ENCODE results near the gene TP73. TPM values are rescaled to one million over a fixed set of nuclear protein-coding genes. Genes with fewer than 3 reads are reported as not detected.

TP73 gene
- total RNA-seq, 2 donors from 2014 or later, result 0.31 TPM; not detected in 1

DNA sequence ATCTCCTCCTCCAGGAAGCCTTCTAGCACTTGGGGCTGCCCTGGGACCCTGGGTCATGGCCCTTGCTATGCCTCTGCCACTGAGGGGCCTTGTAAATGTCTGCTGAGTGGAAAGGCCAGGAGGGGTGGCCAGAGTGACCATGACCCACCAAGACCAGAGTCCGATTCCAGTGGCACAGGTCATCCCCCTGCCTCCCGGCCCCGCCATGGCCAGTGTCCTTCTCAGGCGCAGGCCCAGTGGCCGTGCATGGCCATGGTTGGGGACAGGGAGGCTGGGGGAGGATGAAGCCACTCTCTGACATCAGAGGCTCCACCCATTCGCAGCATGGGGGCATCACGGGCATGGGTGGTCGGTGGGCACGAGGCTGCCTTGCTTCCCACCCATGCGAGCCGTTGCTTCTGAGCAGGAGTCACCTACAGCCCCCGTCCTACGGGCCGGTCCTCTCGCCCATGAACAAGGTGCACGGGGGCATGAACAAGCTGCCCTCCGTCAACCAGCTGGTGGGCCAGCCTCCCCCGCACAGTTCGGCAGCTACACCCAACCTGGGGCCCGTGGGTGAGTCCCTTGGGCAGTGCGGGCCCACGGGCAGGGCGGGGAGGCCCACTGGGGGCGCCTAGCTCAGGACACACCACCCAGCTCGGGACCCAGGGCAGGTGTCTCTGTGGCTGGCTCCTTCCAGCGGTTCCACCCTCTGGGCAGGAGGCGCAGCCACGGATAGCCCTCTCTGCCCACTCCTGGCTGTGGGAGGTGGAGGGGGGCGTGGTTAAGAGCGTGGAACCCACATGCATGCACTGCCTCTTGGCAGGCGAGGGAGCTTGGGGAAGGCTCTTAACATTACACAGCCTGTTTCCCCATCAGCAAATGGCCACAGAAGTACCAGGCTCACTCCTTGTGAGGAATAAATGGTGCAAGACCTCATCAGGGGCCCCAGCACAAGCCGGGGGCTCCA lies 77.6 kb downstream of the TP73 start:
- peaks cover 9% of the 10 kb centered on the region for H3K27me3 Mint-ChIP-seq
- no peak overlapping the region for H3K4me3 Mint-ChIP-seq
- ATAC-seq (no peak), DNase-seq (no peak)
- no peaks in the 10 kb centered on the region for H3K4me1 Mint-ChIP-seq
- no peaks in the 10 kb centered on the region for H3K9me3 ChIP-seq (ENCODE audit: control insufficient read depth, low read length, poor library complexity, severe bottlenecking)
- H3K27ac Mint-ChIP-seq, result no peak overlapping the region
- H3K36me3 Mint-ChIP-seq (ENCODE audit: low read depth), result no peaks in the 10 kb centered on the region

DNA sequence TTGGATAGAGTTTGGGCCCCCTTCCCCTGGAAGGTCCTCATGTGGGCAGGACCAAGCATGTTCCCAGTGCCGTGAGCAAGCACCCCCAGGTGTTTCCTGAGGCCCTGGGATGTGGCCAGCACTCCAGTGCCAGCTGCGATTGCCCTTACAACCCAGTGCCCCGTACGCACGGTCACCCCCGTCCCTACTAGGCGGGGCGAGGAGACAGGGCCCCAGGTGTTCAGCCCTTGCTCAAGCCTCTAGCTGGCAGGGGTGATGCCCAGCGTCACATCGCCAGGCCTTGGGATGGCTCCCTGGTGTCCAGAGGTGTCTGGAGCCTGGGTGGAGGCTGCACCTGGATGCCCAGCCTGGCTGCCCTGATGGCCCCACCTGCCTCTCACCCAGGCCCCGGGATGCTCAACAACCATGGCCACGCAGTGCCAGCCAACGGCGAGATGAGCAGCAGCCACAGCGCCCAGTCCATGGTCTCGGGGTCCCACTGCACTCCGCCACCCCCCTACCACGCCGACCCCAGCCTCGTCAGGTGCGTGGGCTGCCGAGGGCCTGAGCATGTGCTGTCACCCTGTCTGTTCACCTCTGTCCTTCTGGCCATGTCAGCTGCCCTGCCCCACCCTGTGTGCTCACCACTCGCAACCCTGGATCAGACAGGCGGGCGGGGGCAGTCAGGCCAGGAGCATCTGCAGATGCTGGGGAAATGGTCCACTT lies 78.4 kb downstream of the TP73 start:
- no peak overlapping the region for H3K27ac Mint-ChIP-seq
- no peak for DNase-seq
- H3K36me3 Mint-ChIP-seq (ENCODE audit: low read depth), result no peaks in the 10 kb centered on the region
- H3K27me3 Mint-ChIP-seq, result peaks cover 9% of the 10 kb centered on the region
- ATAC-seq, result no peak
- H3K4me3 Mint-ChIP-seq, result no peak overlapping the region
- H3K9me3 ChIP-seq (ENCODE audit: control insufficient read depth, low read length, poor library complexity, severe bottlenecking), result no peaks in the 10 kb centered on the region
- no peaks in the 10 kb centered on the region for H3K4me1 Mint-ChIP-seq

DNA sequence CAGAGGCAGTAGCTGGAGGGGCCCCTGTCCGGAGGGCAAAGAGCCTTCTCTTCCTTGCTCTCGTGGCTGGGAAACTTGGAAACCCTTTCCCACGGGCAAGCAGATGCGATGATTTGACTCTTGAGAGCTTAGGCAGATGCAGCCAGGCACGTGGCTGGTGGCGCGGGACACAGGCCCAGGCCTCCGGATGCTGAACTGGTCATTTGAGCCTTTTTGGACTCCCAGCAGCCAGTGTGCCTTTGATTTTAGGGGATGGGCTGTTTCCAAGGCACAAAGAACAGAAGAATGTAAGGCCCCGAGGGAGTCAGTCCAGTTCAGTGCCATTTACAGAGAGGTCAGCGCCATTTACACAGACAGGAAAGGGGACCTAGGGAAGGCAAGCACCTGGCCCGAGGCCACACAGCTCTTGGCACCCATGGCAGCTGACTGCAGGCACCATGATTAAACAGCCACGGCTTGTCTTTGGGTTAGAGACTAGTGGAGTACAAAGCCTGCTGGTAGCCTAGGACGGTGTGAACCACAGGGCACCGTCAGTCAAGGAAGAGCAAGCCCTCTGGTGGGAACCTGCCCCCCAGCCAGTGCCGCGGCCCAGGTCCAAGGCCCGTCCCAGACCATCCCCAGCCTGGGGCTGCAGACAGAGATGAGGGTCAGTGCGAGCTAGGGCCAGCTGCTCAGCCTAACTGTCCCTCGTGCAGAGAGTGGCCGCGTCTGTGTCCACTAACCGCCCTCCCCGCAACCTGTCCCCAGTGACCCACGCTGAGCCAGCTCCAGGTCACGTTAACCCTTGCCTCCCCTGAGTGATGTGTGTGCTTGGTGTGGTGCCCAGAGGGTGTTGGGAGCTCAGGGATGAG lies 79.5 kb downstream of the TP73 start:
- Mint-ChIP-seq H3K4me1 (no peaks in the 10 kb centered on the region), H3K4me3 (no peak overlapping the region), H3K36me3 (ENCODE audit: low read depth) (no peaks in the 10 kb centered on the region), H3K27ac (no peak overlapping the region), H3K27me3 (peaks cover 9% of the 10 kb centered on the region)
- H3K9me3 ChIP-seq (ENCODE audit: control insufficient read depth, low read length, poor library complexity, severe bottlenecking), result no peaks in the 10 kb centered on the region
- no peak for ATAC-seq
- DNase-seq, result no peak

DNA sequence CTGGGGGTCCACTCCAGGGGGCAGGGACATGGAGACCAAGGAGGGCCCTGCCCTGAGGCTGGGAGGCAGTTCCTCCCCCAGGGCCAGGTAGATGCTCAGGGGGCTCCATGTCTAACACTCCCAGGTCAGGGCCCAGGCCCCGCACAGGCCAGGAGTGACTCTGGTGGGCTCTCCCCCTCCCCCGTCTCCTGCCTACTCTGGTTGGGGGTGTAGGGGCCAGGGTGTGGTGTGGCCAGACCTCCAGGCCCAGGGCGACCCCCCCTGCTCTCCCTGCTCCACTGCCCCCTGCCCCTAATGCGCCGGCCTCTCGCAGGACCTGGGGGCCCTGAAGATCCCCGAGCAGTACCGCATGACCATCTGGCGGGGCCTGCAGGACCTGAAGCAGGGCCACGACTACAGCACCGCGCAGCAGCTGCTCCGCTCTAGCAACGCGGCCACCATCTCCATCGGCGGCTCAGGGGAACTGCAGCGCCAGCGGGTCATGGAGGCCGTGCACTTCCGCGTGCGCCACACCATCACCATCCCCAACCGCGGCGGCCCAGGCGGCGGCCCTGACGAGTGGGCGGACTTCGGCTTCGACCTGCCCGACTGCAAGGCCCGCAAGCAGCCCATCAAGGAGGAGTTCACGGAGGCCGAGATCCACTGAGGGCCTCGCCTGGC lies 80.2 kb downstream of the TP73 start:
- peaks cover 9% of the 10 kb centered on the region for H3K27me3 Mint-ChIP-seq
- no peaks in the 10 kb centered on the region for H3K9me3 ChIP-seq (ENCODE audit: control insufficient read depth, low read length, poor library complexity, severe bottlenecking)
- no peaks in the 10 kb centered on the region for H3K4me1 Mint-ChIP-seq
- no peak overlapping the region for H3K27ac Mint-ChIP-seq
- no peaks in the 10 kb centered on the region for H3K36me3 Mint-ChIP-seq (ENCODE audit: low read depth)
- no peak for ATAC-seq
- no peak for DNase-seq
- H3K4me3 Mint-ChIP-seq, result no peak overlapping the region

DNA sequence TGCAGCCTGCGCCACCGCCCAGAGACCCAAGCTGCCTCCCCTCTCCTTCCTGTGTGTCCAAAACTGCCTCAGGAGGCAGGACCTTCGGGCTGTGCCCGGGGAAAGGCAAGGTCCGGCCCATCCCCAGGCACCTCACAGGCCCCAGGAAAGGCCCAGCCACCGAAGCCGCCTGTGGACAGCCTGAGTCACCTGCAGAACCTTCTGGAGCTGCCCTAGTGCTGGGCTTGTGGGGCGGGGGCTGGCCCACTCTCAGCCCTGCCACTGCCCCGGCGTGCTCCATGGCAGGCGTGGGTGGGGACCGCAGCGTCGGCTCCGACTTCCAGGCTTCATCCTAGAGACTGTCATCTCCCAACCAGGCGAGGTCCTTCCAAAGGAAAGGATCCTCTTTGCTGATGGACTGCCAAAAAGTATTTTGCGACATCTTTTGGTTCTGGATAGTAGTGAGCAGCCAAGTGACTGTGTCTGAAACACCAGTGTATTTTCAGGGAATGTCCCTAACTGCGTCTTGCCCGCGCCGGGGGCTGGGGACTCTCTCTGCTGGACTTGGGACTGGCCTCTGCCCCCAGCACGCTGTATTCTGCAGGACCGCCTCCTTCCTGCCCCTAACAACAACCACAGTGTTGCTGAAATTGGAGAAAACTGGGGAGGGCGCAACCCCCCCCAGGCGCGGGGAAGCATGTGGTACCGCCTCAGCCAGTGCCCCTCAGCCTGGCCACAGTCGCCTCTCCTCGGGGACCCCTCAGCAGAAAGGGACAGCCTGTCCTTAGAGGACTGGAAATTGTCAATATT lies 81.0 kb downstream of the TP73 start:
- DNase-seq, result no peak
- Mint-ChIP-seq H3K4me1 (no peaks in the 10 kb centered on the region), H3K36me3 (ENCODE audit: low read depth) (no peaks in the 10 kb centered on the region), H3K4me3 (no peak overlapping the region), H3K27ac (no peak overlapping the region), H3K27me3 (peaks cover 9% of the 10 kb centered on the region)
- no peaks in the 10 kb centered on the region for H3K9me3 ChIP-seq (ENCODE audit: control insufficient read depth, low read length, poor library complexity, severe bottlenecking)
- no peak for ATAC-seq

DNA sequence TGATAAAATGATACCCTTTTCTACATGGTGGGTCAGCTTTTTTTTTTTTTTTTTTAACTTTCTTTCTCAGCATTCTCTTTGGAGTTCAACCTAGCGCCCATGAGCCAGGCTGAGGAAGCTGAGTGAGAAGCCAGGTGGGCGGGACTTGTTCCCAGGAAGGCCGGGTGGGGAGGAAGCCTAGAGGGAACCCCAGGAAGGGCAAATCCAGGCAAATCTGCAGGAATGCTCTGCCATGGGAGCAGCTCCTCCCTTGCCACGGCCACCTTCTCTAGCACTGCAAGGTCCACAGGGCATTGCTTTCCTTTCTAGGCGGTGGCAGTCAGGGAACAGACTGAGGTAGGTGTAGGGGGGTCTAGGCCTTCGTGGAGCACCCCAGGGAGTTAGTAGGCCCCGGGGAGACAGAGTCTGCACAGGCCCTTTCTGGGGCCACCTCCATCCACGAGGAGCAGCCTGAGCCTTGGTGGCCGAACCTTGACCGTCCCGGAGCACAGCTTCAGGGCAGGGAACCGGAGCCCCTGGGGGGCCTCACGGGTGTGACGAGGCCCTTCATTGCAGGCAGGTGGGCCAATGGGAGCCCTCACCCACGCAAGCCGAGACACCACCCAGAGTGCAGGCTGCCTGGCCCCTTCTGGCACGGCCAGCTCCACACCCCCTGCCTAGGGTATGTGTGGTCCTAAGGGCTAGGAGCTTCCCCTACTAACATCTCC lies 81.7 kb downstream of the TP73 start:
- H3K9me3 ChIP-seq (ENCODE audit: control insufficient read depth, low read length, poor library complexity, severe bottlenecking), result no peaks in the 10 kb centered on the region
- DNase-seq (no peak), ATAC-seq (no peak)
- Mint-ChIP-seq H3K27ac (no peak overlapping the region), H3K4me3 (no peak overlapping the region), H3K27me3 (peaks cover 2% of the 10 kb centered on the region), H3K4me1 (no peaks in the 10 kb centered on the region), H3K36me3 (ENCODE audit: low read depth) (no peaks in the 10 kb centered on the region)

DNA sequence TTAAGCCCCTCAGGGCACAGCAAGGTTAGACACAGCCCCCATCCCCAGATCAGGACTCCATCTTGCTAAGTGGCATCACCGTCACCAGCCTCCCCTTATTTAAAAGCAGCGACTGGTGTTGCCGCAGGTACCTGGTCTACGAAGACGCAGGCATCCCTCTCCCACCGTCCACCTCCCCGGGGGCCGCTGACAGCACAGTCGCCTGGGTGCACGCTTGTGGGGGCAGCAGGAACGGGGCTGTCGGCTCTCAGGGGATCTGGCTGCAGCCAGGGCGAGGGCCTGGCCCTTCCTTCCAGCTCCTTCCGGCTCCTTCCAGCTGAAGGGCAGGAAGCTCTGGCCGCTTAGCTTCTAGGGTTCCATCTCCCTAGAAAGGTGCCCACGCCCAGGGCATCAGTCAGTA lies 82.3 kb downstream of the TP73 start:
- H3K4me3 Mint-ChIP-seq, result no peak overlapping the region
- H3K36me3 Mint-ChIP-seq (ENCODE audit: low read depth), result no peaks in the 10 kb centered on the region
- H3K27me3 Mint-ChIP-seq, result no peaks in the 10 kb centered on the region
- no peaks in the 10 kb centered on the region for H3K9me3 ChIP-seq (ENCODE audit: control insufficient read depth, low read length, poor library complexity, severe bottlenecking)
- no peak overlapping the region for H3K27ac Mint-ChIP-seq
- DNase-seq (no peak), ATAC-seq (no peak)
- H3K4me1 Mint-ChIP-seq, result no peaks in the 10 kb centered on the region

DNA sequence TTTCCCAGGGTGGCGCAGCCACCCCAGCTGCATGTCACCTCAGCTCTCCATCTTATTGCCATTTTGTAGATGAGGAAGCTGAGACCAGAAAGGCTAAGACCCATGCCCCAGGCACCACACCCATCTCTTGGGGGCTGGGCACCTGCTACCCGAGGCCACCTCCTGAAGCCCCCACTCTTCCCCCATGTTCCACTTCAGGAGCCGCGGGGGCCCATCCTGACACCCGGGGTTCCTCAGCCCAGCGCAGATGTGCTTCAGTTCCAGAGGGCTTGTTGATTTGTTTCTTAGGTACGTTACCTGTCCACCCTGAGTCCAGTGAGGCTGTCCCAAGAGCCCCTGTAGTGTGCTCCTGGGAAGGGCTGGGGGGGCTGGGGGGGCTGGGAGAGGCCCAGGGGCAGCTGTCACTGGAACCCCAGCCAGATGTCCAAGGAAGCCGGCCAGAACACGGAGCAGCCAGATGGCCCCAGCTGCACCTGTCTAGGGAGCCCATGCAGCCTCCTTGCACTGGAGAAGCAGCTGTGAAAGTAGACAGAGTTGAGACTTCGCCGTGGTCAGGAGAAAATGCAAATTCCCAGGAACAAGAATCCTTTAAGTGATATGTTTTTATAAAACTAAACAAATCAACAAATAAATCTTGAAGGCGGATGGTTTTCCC lies 82.8 kb downstream of the TP73 start:
- no peak for ATAC-seq
- no peaks in the 10 kb centered on the region for H3K9me3 ChIP-seq (ENCODE audit: control insufficient read depth, low read length, poor library complexity, severe bottlenecking)
- H3K27ac Mint-ChIP-seq, result no peak overlapping the region
- H3K4me3 Mint-ChIP-seq, result no peak overlapping the region
- no peaks in the 10 kb centered on the region for H3K36me3 Mint-ChIP-seq (ENCODE audit: low read depth)
- DNase-seq, result no peak
- H3K4me1 Mint-ChIP-seq, result no peaks in the 10 kb centered on the region
- no peaks in the 10 kb centered on the region for H3K27me3 Mint-ChIP-seq

DNA sequence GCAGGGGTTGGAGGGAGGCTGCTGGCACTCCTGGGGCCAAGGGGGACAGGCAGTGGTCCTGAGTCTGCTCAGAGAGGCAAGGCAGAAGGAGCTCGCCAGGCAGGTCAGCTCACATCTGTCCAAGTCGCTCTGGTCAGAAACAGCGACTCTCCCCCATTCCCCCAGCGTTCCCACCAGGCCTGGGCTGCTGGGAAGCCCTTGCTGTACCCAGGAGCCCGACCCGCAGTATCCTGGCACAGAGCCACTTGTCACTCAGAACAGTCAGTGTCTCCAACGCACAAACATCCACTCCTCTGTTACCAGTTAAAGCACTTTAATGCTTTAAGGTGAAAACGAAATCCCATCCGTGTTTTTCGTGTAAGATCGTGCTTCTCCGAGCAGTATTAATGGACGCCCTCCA lies 83.4 kb downstream of the TP73 start:
- Mint-ChIP-seq H3K4me3 (no peak overlapping the region), H3K27ac (no peak overlapping the region), H3K36me3 (ENCODE audit: low read depth) (no peaks in the 10 kb centered on the region), H3K4me1 (no peaks in the 10 kb centered on the region), H3K27me3 (no peaks in the 10 kb centered on the region)
- no peaks in the 10 kb centered on the region for H3K9me3 ChIP-seq (ENCODE audit: control insufficient read depth, low read length, poor library complexity, severe bottlenecking)
- DNase-seq, result no peak
- no peak for ATAC-seq

DNA sequence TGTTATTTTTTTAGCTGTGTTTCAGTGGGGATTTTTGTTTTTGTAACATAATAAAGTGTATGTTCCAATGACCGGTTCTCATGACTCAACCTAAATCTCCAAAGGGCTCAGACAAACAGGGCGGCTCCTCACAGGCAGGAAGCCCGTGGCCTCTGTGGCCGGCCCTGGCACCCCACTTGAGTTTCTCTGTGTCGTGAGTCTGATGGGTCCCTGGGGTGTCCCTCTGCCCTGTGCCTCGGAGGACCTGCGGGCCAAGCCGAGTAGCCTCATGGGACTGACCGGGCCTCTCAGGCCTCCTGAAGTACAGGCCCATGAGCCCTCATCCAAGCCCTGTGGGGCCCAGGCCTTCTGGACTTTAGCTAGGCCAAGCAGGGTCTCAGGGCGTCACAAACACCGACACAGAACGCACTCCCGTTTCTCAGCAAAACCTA lies 83.8 kb downstream of the TP73 start:
- H3K4me1 Mint-ChIP-seq, result no peaks in the 10 kb centered on the region
- no peak overlapping the region for H3K27ac Mint-ChIP-seq
- DNase-seq (no peak), ATAC-seq (no peak)
- H3K9me3 ChIP-seq (ENCODE audit: control insufficient read depth, low read length, poor library complexity, severe bottlenecking), result no peaks in the 10 kb centered on the region
- H3K36me3 Mint-ChIP-seq (ENCODE audit: low read depth), result no peaks in the 10 kb centered on the region
- no peaks in the 10 kb centered on the region for H3K27me3 Mint-ChIP-seq
- H3K4me3 Mint-ChIP-seq, result no peak overlapping the region

DNA sequence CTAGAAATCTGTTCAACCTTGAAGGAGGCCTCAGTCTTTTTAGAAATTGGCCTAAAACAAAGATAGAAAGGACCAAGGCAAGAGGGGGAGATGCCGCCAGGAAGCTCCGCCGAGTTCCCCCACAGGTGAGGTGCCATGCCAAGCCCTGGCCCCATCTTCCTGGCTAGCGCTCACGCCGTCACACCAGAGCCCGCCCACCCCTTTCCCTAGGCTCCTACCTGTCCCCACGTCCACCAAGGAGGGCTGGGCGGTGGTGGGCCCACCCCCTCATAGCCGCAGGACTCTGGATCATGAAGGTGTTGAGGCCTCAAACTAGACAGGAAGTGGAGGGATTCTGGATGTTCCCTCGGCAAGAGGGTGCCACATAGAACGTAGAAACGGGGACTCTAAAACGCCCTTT lies 84.4 kb downstream of the TP73 start:
- H3K9me3 ChIP-seq (ENCODE audit: control insufficient read depth, low read length, poor library complexity, severe bottlenecking), result no peaks in the 10 kb centered on the region
- peaks cover 2% of the 10 kb centered on the region for H3K4me1 Mint-ChIP-seq
- H3K4me3 Mint-ChIP-seq, result no peak overlapping the region
- ATAC-seq (no peak), DNase-seq (no peak)
- no peak overlapping the region for H3K27ac Mint-ChIP-seq
- no peaks in the 10 kb centered on the region for H3K27me3 Mint-ChIP-seq
- H3K36me3 Mint-ChIP-seq (ENCODE audit: low read depth), result no peaks in the 10 kb centered on the region
